ENCODE results near the gene APMAP.

DNA sequence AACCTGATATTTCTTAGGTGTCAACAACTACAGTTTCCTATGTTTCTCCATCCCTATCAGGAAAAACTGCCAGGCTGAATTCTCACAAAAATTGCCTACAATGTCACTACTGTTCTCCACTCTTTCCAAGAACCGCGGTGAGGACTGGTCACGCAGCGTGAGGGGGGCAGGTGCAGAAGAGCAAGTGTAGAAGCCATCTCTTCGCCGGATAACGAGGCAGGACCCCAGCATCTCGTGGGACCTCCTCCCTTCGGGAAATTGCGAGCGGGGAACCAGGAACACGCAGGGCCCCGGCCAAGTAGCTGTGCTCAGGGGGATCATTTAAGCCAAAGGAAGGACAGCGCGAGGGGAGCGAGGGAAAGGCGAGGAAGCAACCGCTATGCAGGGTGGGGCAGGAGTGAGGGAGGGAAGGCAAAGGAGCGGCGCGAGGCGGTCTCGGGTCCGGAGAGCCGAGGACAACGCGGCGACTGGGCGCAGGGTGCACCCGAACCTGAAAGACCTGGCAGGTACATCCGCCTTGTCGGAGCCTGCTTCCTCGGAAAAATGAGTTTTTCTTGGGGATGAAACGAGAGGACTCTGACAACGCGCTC lies 559 bp downstream of the APMAP start:
- TF ChIP-seq POLR2AphosphoS5 (IDR thresholded peaks at IDR 0.05; ENCODE audit: low read depth, low read length) (no peak), TAF1 (IDR thresholded peaks at IDR 0.05; ENCODE audit: borderline replicate concordance, low read depth, low read length) (no peak), EP300 (IDR thresholded peaks at IDR 0.05; ENCODE audit: borderline replicate concordance in 1 of 2, low read depth in 1 of 2, low read length in 1 of 2) (no peak), SMC3 (IDR thresholded peaks at IDR 0.05; ENCODE audit: low read depth, low read length) (no peak), RFX5 (IDR thresholded peaks at IDR 0.05; ENCODE audit: low read length) (no peak), RAD21 (IDR thresholded peaks at IDR 0.05; ENCODE audit: low read length) (no peak), FOXM1 (IDR thresholded peaks at IDR 0.05; ENCODE audit: low read depth) (no peak)
- TF ChIP-seq, protein P1, sequence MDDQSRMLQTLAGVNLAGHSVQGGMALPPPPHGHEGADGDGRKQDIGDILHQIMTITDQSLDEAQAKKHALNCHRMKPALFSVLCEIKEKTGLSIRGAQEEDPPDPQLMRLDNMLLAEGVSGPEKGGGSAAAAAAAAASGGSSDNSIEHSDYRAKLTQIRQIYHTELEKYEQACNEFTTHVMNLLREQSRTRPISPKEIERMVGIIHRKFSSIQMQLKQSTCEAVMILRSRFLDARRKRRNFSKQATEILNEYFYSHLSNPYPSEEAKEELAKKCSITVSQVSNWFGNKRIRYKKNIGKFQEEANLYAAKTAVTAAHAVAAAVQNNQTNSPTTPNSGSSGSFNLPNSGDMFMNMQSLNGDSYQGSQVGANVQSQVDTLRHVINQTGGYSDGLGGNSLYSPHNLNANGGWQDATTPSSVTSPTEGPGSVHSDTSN (IDR thresholded peaks at IDR 0.05), result no peak
- TF ChIP-seq, protein P2, sequence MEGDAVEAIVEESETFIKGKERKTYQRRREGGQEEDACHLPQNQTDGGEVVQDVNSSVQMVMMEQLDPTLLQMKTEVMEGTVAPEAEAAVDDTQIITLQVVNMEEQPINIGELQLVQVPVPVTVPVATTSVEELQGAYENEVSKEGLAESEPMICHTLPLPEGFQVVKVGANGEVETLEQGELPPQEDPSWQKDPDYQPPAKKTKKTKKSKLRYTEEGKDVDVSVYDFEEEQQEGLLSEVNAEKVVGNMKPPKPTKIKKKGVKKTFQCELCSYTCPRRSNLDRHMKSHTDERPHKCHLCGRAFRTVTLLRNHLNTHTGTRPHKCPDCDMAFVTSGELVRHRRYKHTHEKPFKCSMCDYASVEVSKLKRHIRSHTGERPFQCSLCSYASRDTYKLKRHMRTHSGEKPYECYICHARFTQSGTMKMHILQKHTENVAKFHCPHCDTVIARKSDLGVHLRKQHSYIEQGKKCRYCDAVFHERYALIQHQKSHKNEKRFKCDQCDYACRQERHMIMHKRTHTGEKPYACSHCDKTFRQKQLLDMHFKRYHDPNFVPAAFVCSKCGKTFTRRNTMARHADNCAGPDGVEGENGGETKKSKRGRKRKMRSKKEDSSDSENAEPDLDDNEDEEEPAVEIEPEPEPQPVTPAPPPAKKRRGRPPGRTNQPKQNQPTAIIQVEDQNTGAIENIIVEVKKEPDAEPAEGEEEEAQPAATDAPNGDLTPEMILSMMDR (IDR thresholded peaks at IDR 0.05), result no peak
- TF ChIP-seq, protein P3, sequence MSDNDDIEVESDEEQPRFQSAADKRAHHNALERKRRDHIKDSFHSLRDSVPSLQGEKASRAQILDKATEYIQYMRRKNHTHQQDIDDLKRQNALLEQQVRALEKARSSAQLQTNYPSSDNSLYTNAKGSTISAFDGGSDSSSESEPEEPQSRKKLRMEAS (IDR thresholded peaks at IDR 0.05; ENCODE audit: low read depth), result no peak
